ENCODE data around the gene TSPO.
"Not testable (repeated sequence)": the region's sequence is repeated elsewhere in the genome, so short reads cannot be mapped to it uniquely, and the experiment has no call there.

The TSPO gene

DNA sequence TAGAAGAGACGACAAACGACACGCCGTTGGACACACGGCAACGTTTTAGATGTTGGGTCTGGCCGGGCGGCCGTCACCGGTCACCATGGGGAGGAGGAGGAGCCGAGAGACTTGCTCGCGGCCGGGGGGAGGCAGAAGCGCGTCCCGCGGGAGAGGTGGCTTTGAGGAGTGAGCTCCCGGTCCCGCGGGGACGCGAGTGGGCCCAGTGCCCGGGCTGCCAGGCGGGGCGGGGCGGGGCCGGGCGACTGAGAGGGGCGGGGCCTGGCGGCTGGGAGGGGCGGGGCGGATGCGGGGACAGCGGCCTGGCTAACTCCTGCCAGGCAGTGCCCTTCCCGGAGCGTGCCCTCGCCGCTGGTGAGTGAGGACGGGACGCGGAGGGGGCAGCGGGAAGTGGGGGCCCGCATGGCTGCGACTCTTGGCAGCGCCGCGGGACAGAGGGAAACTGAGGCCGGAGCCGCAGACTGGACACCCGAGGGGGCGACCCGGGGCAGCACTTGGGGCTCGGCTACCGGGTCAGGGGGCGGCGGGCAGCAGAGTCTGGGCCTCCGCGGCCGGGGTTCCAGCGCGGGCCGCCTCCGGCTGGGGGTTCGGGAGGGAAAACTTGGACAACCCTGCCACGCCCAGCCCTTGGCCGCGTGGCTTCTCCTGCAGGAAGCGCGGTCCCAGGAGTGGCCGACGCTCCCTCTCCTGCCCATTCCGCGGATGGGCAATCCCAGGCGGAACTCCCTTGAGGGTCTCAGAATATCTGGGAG is at the start of gene TSPO:
TSS of gene TSPO (plus strand) at position 309 of the 752 bp plus-strand sequence. CDS start 7,680 bp downstream, outside the sequence.
- DNase-seq (ENCODE audit: low read depth in 2 of 2): peak; percentile 34 to 51

- DNase-seq (ENCODE audit: low read depth in 2 of 2): not testable (repeated sequence)
Measured at GRCh38 chr22:43104056-43104625, 47.2 kb upstream of the TSPO start.

DNA sequence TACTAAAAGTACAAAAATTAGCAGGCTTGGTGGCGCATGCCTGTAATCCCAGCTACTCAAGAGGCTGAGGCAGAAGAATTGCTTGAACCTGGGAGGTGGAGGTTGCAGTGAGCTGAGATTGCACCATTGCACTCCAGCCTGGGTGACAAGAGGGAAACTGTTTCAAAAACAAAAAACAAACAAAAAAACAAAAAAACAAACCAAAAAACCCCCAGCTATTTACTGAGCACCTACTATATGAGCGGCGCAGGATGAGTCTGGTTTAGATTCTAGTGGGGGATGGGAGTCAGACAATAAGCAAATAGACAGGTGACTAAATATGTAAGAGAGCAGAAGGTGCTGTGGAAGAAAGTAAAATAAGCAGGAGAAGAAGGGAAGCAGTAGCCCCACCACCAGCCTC is 46.4 kb upstream of the TSPO start:
- not testable (repeated sequence) for DNase-seq (ENCODE audit: low read depth in 2 of 2)

- DNase-seq (ENCODE audit: low read depth in 2 of 2): no peak
Measured at GRCh38 chr22:43106302-43106701, 45.1 kb upstream of the TSPO start.

GRCh38 chr22:43109511-43109910 is 41.8 kb upstream of the TSPO start:
- no peak for DNase-seq (ENCODE audit: low read depth in 2 of 2)

DNA sequence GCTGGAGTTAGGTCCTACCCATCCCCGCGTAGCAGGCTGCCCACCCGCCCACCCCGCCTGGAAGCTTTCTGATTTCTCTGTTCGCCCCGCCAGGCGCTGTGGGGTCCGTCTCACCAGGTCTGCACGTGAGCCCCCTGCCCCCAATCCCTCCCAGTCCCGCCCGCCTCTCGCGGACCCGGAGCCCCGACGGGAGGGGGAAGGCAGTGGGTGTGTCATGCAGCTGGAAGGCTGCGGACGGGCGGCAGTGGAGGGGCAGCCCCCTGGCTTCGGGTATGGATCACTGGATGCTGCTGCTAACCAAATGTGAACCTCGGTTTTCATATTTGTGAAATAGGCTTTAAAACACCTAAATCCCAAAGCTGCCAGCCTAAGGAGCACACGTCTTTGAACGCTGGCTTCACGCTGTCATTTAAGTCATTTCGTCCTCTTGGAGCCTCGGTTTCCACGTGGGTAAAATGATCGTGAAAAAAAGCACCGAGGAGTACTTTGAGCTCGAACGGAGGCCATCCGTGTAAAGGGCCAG is 41.4 kb upstream of the TSPO start:
- no peak for DNase-seq (ENCODE audit: low read depth in 2 of 2)

GRCh38 chr22:43110444-43110926 is 40.9 kb upstream of the TSPO start, which contains the start of gene BIK:
TSS of gene BIK (plus strand) at chr22:43110750. CDS start at chr22:43124023, 13,273 bp downstream.
- DNase-seq (ENCODE audit: low read depth in 2 of 2): peak in 1 of 2 donors; percentile 16

GRCh38 chr22:43110927-43111623 is 40.3 kb upstream of the TSPO start:
- DNase-seq (ENCODE audit: low read depth in 2 of 2): no peak

DNA sequence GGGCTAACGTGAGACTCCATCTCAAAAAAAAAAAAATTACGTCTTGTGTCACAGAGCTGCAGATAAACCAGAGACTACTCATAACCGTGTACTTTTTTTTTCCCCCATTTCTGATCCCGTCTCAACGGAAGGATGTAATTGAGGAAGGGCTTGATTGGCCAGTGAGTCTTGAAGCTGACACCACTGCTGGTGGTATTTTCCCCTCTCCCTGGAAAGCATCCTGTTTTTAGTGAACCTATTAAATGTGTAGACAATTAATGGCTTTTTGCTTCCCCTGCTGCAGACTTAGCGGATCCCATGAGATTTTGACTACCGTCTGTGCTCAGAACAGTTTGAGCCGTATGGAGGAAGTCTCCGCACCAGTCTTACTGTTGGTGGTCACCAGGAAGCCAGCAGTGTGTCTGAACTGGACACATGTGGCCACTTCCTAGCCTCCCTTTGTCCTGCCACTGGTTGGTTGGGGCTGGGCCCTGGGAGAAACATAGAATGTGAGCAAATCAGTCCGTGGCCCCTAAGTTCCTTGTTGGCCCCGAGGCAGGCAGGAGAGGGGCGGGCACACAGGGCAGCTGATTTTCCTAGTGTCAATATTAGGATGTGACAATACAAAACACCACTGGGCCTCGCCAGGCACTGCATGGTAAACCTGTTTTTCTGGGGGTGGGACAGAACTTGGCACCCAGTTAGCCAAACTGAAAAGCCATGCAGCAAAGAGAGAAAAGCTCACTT is 37.7 kb upstream of the TSPO start:
- no peak for DNase-seq (ENCODE audit: low read depth in 2 of 2)

- no peak for DNase-seq (ENCODE audit: low read depth in 2 of 2)
Measured at GRCh38 chr22:43114958-43115357, 36.4 kb upstream of the TSPO start.

DNA sequence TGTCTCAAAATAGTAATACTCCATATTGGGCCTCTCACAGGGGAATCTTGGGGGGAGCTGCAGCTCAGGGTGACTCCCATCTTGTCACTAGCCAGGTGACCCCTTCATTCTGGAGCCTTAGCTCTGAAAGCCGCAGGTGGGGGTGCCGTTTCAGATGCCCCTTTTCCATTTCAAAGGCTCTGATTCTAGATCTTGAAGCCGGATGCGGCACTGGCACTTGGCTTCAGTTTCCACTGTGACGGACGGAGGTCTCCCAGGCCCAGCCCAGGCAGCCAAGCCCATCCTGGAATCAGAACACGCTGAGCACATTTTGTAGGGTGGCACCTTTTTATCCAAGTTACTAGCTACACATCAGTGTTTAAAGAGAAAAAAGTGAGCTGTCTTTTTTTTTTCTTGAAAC is 34.4 kb upstream of the TSPO start:
- no peak for DNase-seq (ENCODE audit: low read depth in 2 of 2)

DNA sequence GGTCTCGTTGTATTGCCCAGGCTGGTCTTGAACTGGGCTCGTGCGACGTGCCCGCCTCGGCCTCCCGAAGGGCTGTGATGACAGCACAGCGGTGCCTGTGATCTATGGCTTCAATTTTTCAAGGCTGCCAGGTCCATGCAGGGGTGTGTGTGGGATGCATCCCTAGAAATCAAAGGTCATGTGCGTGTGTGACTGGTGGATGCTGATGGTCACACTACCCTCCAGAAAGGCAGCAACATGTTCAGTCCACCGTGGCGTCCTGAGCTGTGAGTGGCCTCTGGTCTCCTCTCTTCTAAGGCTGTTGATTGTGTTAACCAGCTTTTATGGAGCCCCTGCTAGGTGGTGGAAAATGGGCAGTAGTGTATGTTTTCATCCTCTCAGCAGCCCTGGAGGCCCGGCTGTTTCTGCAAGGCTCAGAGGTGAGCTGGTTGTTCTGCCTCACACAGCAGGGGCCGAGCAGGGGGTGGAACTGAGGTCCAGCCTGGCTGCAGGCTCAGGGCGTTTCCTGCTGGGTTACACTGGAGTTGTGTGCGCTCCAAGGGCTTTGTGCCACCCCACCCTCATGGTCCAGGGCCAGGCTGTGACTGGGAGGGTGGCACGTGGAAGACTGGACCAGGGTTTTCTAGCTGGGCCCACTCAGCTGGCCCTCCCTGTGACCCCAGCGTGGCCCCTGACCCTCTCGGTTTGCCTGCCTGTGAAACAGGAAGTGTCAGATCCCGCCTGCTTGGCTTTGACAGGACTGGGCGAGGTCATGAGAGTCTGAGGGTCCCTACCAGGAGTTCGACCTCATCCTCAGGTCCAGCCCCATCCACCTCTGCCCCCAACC is 33.1 kb upstream of the TSPO start:
- DNase-seq (ENCODE audit: low read depth in 2 of 2): no peak

GRCh38 chr22:43118953-43119458 is 32.4 kb upstream of the TSPO start:
- DNase-seq (ENCODE audit: low read depth in 2 of 2): no peak

DNA sequence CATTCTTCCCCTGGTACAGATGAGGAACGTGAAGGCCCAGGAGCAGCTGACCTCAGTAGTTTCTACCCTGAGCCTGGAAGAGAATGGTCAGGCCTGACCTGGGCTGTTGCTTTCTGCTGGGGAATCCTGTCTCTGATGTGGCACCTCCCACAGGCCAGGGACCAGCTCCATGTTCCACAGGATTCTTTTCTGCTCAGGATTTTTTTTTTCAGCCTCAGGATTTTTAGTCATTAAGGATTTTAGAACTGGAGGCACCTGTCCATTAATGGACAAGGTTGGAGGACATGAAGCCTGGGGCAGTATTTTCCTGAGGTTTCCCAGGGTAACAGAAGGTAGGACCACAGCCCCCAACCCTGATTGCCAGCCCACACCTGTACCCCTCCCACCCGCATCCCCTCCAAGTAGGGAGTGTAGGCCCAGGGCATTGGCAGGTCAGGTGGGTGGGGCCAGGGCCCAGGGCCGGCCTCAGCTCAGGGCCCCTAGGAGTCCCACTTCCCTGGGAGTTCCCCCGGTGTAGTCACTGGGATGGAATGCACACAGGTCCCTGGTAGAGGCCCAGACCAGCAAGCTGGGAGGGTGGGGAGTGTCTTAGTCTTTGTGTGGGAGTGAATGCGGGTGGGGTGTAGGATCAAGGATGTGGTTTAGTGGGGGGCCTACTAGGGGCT is 24.7 kb upstream of the TSPO start:
- DNase-seq (ENCODE audit: low read depth in 2 of 2): no peak

DNA sequence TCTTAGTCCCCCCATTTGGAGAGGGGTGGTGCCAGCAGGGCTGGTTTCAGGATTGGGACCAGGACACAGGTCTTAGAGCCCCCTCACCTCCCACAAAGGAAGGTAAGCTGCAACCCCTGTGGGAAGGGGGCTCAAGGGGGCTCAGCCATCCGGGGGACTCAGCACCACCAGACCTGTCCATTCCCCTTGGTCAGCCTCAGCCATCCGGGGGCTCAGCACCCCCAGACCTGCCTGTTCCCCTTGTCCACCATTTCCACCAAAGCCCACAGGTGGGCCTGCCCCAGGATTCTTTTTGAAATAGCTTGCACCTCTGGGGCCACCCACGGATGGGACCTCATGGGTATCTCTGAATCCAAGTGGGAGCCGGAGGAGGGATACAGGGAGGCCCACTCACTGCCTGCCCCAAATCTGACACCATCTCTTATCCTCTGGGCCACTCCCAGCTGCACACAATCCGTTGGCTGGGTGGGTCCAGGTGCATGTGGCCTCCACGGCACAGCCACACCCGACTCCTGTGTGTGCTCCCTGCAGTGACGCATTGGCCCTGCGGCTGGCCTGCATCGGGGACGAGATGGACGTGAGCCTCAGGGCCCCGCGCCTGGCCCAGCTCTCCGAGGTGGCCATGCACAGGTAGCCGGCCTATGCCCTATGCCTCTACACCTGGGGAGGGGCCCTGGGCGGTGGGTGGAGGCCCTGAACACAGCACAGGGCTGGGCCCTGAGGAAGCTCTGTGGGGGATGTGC is 24.0 kb upstream of the TSPO start:
- DNase-seq (ENCODE audit: low read depth in 2 of 2): no peak

DNA sequence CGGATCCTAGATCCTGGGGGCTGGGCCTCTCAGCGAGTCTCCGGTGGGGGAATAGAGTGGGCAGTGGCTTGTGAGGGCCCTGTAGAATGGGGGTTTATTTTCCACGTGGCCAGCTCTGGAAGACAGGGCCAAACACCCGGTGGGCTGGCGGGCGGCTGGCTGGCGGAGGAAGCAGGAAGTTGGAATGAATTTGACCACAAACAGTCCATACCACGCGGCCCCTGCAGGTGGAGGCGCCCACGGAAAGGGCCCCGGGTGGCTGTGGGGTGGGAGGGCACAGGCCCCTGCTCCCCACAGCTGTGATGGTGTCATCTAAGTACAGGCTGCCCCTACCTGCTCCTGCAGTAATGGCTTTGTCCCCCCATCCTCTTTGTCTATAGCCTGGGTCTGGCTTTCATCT is 23.2 kb upstream of the TSPO start:
- DNase-seq (ENCODE audit: low read depth in 2 of 2): no peak

DNA sequence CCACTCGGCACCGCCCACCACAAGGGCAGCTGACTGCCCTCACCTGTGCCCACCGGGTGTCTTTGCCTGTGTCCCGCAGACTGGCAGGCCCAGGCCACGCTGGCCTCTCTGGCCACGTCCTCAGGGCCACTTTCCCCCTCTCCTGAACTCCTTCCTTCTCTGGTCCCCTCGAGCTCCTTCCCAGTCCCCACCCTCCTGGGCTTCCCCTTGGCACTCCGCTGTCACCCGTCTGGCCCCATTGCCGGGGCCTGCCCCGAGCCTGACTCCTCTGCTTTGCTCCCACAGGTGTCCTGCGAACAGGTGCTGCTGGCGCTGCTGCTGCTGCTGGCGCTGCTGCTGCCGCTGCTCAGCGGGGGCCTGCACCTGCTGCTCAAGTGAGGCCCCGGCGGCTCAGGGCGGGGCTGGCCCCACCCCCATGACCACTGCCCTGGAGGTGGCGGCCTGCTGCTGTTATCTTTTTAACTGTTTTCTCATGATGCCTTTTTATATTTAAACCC is 22.4 kb upstream of the TSPO start:
- DNase-seq (ENCODE audit: low read depth in 2 of 2): no peak

GRCh38 chr22:43129426-43130425 is 21.6 kb upstream of the TSPO start:
- no peak for DNase-seq (ENCODE audit: low read depth in 2 of 2)
